ENCODE measurements around the gene MRPL39. TPM values are rescaled to one million over a fixed set of nuclear protein-coding genes. Genes with fewer than 3 reads are reported as not detected.

Gene MRPL39
- total RNA-seq: 10 to 100 TPM; 43.0 to 66.3 TPM

GRCh38 chr21:25607151-25608043 lies at the start of gene MRPL39:
Gene MRPL39 (minus strand): TSS chr21:25607481. CDS start chr21:25607475, 6 bp downstream.
- peak within 1 kb of the TSS; percentile 89 to 98 for H3K27ac Mint-ChIP-seq
- DNase-seq (ENCODE audit: low spot score in 2 of 2) (peak; percentile 84 to 90), ATAC-seq (peak; percentile 89 to 91)
- H3K36me3 Mint-ChIP-seq: peaks cover 6 to 24% of the 10 kb centered on the region in 2 donors
- H3K9me3 Mint-ChIP-seq: no peaks in the 10 kb centered on the region

GRCh38 chr21:25656412-25656811 lies 49.1 kb upstream of the MRPL39 start:
- Mint-ChIP-seq H3K27ac (no peak overlapping the region), H3K9me3 (peaks cover 0 to 4% of the 10 kb centered on the region in 2 donors), H3K36me3 (no peaks in the 10 kb centered on the region)
- no peak for ATAC-seq
- no peak for DNase-seq (ENCODE audit: low spot score in 2 of 2)

GRCh38 chr21:25649146-25649545 lies 41.9 kb upstream of the MRPL39 start:
- Mint-ChIP-seq H3K36me3 (no peaks in the 10 kb centered on the region), H3K27ac (no peak overlapping the region), H3K9me3 (no peaks in the 10 kb centered on the region)
- ATAC-seq (no peak), DNase-seq (ENCODE audit: low spot score in 2 of 2) (no peak)

DNA sequence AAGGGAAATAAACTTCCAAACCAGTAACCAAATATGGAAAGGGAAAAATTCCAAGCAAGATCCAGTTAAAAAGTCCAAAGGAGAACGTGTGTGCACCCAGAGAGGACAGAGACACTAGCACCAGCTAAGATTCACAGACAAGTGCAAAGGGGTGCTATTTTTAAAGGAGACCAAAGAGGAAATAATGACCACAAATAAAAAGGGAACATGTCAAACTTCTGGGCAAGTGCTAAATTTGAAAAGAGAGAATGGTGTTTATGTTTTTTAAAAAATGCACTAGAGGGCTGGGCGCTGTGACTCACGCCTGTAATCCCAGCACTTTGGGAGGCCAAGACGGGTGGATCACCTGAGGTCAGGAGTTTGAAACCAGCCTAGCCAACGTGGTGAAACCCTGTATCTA lies 40.4 kb upstream of the MRPL39 start:
- Mint-ChIP-seq H3K27ac (no peak overlapping the region), H3K9me3 (no peaks in the 10 kb centered on the region), H3K36me3 (no peaks in the 10 kb centered on the region)
- ATAC-seq (no peak), DNase-seq (ENCODE audit: low spot score in 2 of 2) (no peak)

DNA sequence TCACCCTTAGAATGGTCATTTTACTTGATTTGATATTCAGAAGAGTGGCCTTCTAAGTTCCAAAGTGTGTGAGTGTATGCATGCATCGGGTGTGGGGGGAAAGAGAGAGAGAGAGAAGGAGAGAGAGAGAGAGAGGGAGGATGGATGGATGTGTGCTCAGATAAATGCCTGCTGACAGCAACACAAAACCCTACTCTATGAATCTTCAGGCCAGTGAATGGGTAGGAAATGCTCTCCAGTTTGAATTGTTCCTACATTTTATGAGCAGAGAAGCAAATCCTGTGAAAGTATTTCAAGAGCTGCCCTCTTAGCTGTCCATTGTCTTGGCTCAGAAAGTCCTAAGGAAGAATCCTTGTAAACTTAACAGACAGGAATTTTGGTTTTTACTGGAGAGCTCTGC lies 39.2 kb upstream of the MRPL39 start:
- no peaks in the 10 kb centered on the region for H3K36me3 Mint-ChIP-seq
- H3K27ac Mint-ChIP-seq: no peak overlapping the region
- no peaks in the 10 kb centered on the region for H3K9me3 Mint-ChIP-seq
- DNase-seq (ENCODE audit: low spot score in 2 of 2) (no peak), ATAC-seq (no peak)

GRCh38 chr21:25643486-25643885 lies 36.2 kb upstream of the MRPL39 start:
- Mint-ChIP-seq H3K36me3 (peaks cover 4 to 7% of the 10 kb centered on the region in 2 donors), H3K27ac (no peak overlapping the region), H3K9me3 (no peaks in the 10 kb centered on the region)
- DNase-seq (ENCODE audit: low spot score in 2 of 2) (no peak), ATAC-seq (no peak)

DNA sequence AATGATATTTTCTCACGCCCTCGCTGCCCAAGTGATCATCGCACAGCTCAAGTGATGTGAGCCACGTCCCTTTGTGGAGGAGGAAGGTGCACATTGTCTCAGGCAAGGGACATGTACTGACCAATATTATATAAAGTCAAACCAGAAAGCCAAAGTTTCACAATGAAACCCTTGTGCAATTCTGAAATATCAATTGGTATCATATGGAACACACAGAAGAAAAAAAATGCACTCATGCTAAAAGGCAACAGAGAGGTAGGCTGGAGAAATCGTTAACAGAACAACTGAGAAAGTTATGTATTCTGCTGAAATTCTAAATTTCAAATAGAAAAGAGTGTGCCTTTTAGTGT lies 33.6 kb upstream of the MRPL39 start:
- no peak for DNase-seq (ENCODE audit: low spot score in 2 of 2)
- H3K36me3 Mint-ChIP-seq: peaks cover 4 to 17% of the 10 kb centered on the region in 2 donors
- no peak overlapping the region for H3K27ac Mint-ChIP-seq
- H3K9me3 Mint-ChIP-seq: peaks cover 4 to 14% of the 10 kb centered on the region in 2 donors
- no peak for ATAC-seq

- peaks cover 4 to 17% of the 10 kb centered on the region in 2 donors for H3K36me3 Mint-ChIP-seq
- peaks cover 4 to 15% of the 10 kb centered on the region in 2 donors for H3K9me3 Mint-ChIP-seq
- H3K27ac Mint-ChIP-seq: peak overlapping the region in 1 of 2 donors; percentile 1
- DNase-seq (ENCODE audit: low spot score in 2 of 2): peak in 1 of 2 donors; percentile 11
- ATAC-seq: peak; percentile 24 to 26
Measured at GRCh38 chr21:25640202-25640942, 33.1 kb upstream of the MRPL39 start.

GRCh38 chr21:25639551-25640201 lies 32.4 kb upstream of the MRPL39 start:
- peak; percentile 72 to 78 for ATAC-seq
- Mint-ChIP-seq H3K9me3 (peaks cover 4 to 15% of the 10 kb centered on the region in 2 donors), H3K36me3 (peaks cover 4 to 17% of the 10 kb centered on the region in 2 donors), H3K27ac (no peak overlapping the region)
- DNase-seq (ENCODE audit: low spot score in 2 of 2): peak in 1 of 2 donors; percentile 47

DNA sequence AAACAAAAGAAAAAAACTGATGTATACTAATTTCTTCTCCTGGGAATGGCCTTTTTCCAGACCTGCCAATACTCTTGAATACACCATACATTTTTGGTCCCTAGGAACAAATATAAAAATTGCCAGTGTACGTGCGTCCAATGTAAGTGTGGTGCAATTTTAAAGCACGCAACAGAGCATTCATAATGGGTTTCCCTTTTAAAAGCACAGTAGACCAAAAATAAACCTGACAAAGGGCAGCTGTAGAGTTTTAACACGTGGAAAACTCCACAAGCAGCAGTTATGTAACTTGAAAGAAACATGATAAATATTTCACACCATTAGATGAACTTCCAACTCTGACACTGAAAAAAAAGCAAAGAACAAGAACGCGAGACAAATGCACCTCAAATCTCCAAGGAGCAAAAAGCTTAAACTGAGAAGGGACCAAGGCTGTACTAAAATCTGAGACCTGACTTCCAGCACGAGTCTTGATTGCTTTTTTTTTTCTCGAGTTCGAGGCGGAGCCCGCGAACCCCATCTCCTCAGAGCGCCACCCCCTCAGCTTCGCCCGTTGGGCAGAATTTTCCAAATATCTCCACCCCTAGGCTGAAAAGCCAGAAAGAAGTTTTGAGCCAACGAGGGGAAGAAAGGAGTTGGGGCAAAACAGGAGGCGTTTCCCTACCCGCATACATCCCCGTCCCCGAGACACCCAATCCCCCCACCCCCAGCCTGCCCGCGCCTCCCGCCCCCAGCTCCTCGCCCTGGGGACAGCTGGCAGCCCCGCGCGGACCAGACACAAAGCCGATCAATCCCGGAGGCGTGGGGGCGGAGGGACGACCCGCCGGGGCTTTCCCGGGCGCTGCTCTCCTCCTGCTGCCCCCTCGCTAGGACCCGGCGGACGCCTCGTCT lies 31.6 kb upstream of the MRPL39 start, which contains the start of gene JAM2:
Gene JAM2, plus strand, starts transcription at position 599 of the 891 bp plus-strand sequence. CDS start 564 bp downstream, outside the sequence.
- peak in 1 of 2 donors; percentile 46 for DNase-seq (ENCODE audit: low spot score in 2 of 2)
- peak within 1 kb of the TSS in 1 of 2 donors; percentile 0 for H3K27ac Mint-ChIP-seq
- H3K9me3 Mint-ChIP-seq: peaks cover 4 to 15% of the 10 kb centered on the region in 2 donors
- H3K36me3 Mint-ChIP-seq: peaks cover 4 to 17% of the 10 kb centered on the region in 2 donors
- ATAC-seq: peak; percentile 62 to 69

DNA sequence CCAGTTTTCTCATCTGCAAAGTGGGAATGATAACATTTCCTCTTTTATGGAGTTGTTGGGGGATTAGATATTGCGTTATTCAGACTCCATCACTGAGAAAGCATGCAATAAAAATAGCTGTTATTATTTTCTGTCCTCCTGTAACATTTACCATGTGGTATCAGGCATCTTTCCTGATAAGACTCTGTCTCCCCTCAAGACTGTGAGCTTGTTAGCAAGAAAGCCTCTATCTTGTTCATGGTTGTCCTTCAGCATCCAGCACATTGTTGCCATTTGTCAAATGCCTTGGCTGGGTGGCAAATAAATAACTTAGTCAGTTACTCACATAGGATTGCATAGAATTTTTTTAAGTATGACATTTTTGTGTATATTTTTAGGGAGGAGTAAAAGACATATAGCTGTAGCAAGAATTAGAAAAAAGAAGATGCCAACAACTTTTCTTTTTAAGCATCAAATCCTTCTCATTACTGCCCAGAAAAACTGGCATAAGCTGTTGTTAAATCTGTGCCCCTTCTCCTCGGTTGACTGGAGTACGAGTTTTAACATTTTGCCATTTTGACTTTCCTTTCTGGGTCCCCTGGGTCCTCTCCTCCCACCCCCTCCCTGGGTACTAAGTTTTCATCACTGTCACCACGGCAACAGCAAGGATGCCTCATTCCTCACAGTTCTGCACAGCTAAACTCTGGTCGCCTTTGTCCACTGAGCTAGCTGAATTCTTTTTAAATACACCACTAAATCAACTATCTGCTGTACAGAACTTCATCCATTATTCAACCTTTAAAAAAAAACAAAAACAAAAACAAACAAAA lies 30.8 kb upstream of the MRPL39 start:
- Mint-ChIP-seq H3K9me3 (peaks cover 4 to 15% of the 10 kb centered on the region in 2 donors), H3K27ac (no peak overlapping the region), H3K36me3 (peaks cover 4 to 17% of the 10 kb centered on the region in 2 donors)
- DNase-seq (ENCODE audit: low spot score in 2 of 2) (no peak), ATAC-seq (no peak)

DNA sequence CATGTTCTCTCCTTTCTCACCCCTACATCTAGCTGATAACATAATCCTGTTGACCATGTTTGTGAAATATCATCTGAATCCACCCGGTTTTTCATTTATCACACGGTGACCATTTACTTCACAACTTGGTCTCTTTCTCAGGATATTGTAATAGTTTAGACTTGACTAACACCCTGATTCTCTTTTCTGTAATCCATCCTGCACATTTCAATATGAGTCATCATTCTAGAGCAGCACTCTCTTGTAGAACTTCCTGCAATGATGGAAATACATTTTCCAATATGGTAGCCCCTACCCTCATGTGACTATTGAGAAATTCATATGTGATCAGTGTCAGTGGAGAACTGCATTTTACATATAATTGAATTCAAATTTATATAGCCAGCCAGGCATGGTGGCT lies 29.4 kb upstream of the MRPL39 start:
- peak; percentile 52 to 72 for ATAC-seq
- Mint-ChIP-seq H3K9me3 (peaks cover 4 to 15% of the 10 kb centered on the region in 2 donors), H3K36me3 (peaks cover 4 to 17% of the 10 kb centered on the region in 2 donors), H3K27ac (peak overlapping the region in 1 of 2 donors; percentile 51)
- DNase-seq (ENCODE audit: low spot score in 2 of 2): no peak

DNA sequence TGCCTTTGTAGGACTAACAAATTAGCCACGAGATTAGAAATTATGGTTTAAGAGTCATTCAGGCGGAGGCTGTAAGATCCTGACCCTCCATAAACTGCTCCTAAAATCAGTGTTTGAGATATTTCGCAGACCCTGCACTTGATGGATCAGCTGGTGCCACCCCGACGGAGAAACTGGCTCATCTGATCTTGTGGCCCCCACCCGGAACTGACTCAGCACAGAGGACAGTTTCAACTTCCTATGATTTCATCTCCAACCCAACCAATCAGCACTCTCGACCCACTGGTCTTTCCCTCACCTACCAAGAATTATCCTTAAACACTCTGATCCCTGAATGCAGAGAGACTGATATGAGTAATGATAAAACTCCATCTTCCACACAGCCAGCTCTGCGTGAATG lies 28.0 kb upstream of the MRPL39 start:
- H3K27ac Mint-ChIP-seq: no peak overlapping the region
- peaks cover 4 to 15% of the 10 kb centered on the region in 2 donors for H3K9me3 Mint-ChIP-seq
- ATAC-seq: no peak
- no peak for DNase-seq (ENCODE audit: low spot score in 2 of 2)
- peaks cover 0 to 17% of the 10 kb centered on the region in 2 donors for H3K36me3 Mint-ChIP-seq

- Mint-ChIP-seq H3K27ac (no peak overlapping the region), H3K9me3 (peaks cover 4 to 9% of the 10 kb centered on the region in 2 donors), H3K36me3 (peaks cover 0 to 10% of the 10 kb centered on the region in 2 donors)
- DNase-seq (ENCODE audit: low spot score in 2 of 2) (no peak), ATAC-seq (no peak)
Measured at GRCh38 chr21:25632296-25632695, 25.0 kb upstream of the MRPL39 start.

- H3K27ac Mint-ChIP-seq: no peak overlapping the region
- DNase-seq (ENCODE audit: low spot score in 2 of 2) (no peak), ATAC-seq (no peak)
- H3K9me3 Mint-ChIP-seq: no peaks in the 10 kb centered on the region
- H3K36me3 Mint-ChIP-seq: no peaks in the 10 kb centered on the region
Measured at GRCh38 chr21:25626757-25627156, 19.5 kb upstream of the MRPL39 start.
